Liver (tissue), 9 donors: ENCODE results near the gene NOL9. TPM values are rescaled to one million over a fixed set of nuclear protein-coding genes. Genes with fewer than 3 reads are reported as not detected.

ENCODE experiments used
- DNase-seq: peaks from one replicate; pipeline ENCODE4 v3.0.0-alpha.2; 2017; ENCODE audit warnings: low spot score
- H3K27ac ChIP-seq, 2 donors: one replicate each; pipeline ENCODE4 v1.7.0; 2013; ENCODE audit warnings: inconsistent platforms in 2 of 2, low read length in 2 of 2, control low read depth in 1 of 2, low read depth in 1 of 2, mild to moderate bottlenecking in 1 of 2
- H3K27me3 ChIP-seq, 4 donors: one replicate each; pipeline versions ENCODE4 v1.6.1 to v1.7.0; 2013; ENCODE audit warnings: low read length in 3 of 4, inconsistent platforms in 1 of 4, mild to moderate bottlenecking in 1 of 4, moderate library complexity in 1 of 4; ENCODE audit not compliant: control insufficient read depth in 4 of 4, insufficient read depth in 4 of 4
- H3K36me3 ChIP-seq, 4 donors: one replicate each; pipeline versions ENCODE4 v1.6.1 to v1.7.0; 2013; ENCODE audit warnings: low read length in 3 of 4, mild to moderate bottlenecking in 3 of 4, low read depth in 1 of 4, moderate library complexity in 1 of 4; ENCODE audit not compliant: control insufficient read depth in 4 of 4, insufficient read depth in 3 of 4
- H3K4me1 ChIP-seq, 4 donors: one replicate each; pipeline versions ENCODE4 v1.6.1 to v1.7.0; 2013; ENCODE audit warnings: low read length in 3 of 4, mild to moderate bottlenecking in 3 of 4, moderate library complexity in 1 of 4; ENCODE audit not compliant: control insufficient read depth in 4 of 4, insufficient read depth in 4 of 4
- H3K4me3 ChIP-seq, 3 donors: one replicate each; pipeline versions ENCODE4 v1.6.1 to v1.7.0; 2013; ENCODE audit warnings: low read length in 3 of 3, control low read depth in 1 of 3, low read depth in 1 of 3, mild to moderate bottlenecking in 1 of 3
- H3K9ac ChIP-seq, 2 donors: one replicate each; pipeline ENCODE4 v1.7.0; 2013; ENCODE audit warnings: low read length in 2 of 2, mild to moderate bottlenecking in 2 of 2, moderate library complexity in 2 of 2, control low read depth in 1 of 2, low read depth in 1 of 2
- H3K9me3 ChIP-seq, 4 donors: one replicate each; pipeline versions ENCODE4 v1.6.1 to v1.7.0; 2013; ENCODE audit warnings: low read length in 3 of 4; ENCODE audit not compliant: control insufficient read depth in 4 of 4
- CTCF ChIP-seq: fragments of 150-350 bp; IDR thresholded peaks from 2 replicates; pipeline ENCODE4 v1.5.1; 2017; ENCODE audit warnings: improper control_type of control experiment, low read depth, low read length; ENCODE audit not compliant: missing input control
- EGR1 ChIP-seq, 2 donors: IDR thresholded peaks; 2 replicates each; pipeline ENCODE4 v1.6.1; 2016 to 2018; ENCODE audit warnings: antibody characterized with exemption in 2 of 2, low read depth in 2 of 2
- FOXA1 ChIP-seq: IDR thresholded peaks from 2 replicates; pipeline ENCODE4 v1.6.1; 2016; ENCODE audit warnings: antibody characterized with exemption
- FOXA2 ChIP-seq: IDR thresholded peaks from 2 replicates; pipeline ENCODE4 v1.6.1; 2016; ENCODE audit warnings: antibody characterized with exemption
- GABPA ChIP-seq, 2 donors: IDR thresholded peaks in 1 of 2; conservative IDR thresholded peaks in 1 of 2; 2 replicates each; pipeline ENCODE4 v1.6.1; 2016; ENCODE audit warnings: antibody characterized with exemption in 2 of 2, mild to moderate bottlenecking in 1 of 2, moderate library complexity in 1 of 2
- HNF4A ChIP-seq, 2 donors: conservative IDR thresholded peaks; 2 replicates each; pipeline ENCODE4 v1.6.1; 2016; ENCODE audit warnings: antibody characterized with exemption in 2 of 2, mild to moderate bottlenecking in 2 of 2
- HNF4G ChIP-seq: IDR thresholded peaks from 2 replicates; pipeline ENCODE4 v1.6.1; 2016; ENCODE audit warnings: antibody characterized with exemption
- JUND ChIP-seq, 2 donors: IDR thresholded peaks; 2 replicates each; pipeline ENCODE4 v1.6.1; 2016; ENCODE audit warnings: antibody characterized with exemption in 2 of 2
- MAX ChIP-seq: IDR thresholded peaks from 2 replicates; pipeline ENCODE4 v1.6.1; 2016; ENCODE audit warnings: antibody characterized with exemption
- NR2F2 ChIP-seq: IDR thresholded peaks from 2 replicates; pipeline ENCODE4 v1.6.1; 2016; ENCODE audit warnings: antibody characterized with exemption
- RAD21 ChIP-seq, 2 donors: IDR thresholded peaks; 2 replicates each; pipeline ENCODE4 v1.6.1; 2016; ENCODE audit warnings: antibody characterized with exemption in 2 of 2, mild to moderate bottlenecking in 2 of 2
- RXRA ChIP-seq, 2 donors: IDR thresholded peaks; 2 replicates each; pipeline ENCODE4 v1.6.1; 2017 to 2018; ENCODE audit warnings: antibody characterized with exemption in 2 of 2, mild to moderate bottlenecking in 1 of 2
- SP1 ChIP-seq: IDR thresholded peaks from 2 replicates; pipeline ENCODE4 v1.6.1; 2018; ENCODE audit warnings: antibody characterized with exemption, mild to moderate bottlenecking
- TAF1 ChIP-seq: conservative IDR thresholded peaks from 2 replicates; pipeline ENCODE4 v1.6.1; 2016; ENCODE audit warnings: antibody characterized with exemption, mild to moderate bottlenecking
- YY1 ChIP-seq: IDR thresholded peaks from 2 replicates; pipeline ENCODE4 v1.6.1; 2016; ENCODE audit warnings: antibody characterized with exemption, mild to moderate bottlenecking
- WGBS: extraction: QIAGEN DNeasy Blood & Tissue Kit; methylation state at CpG from one replicate; pipeline ENCODE4 v1.1.7; 2013; 5-methylcytosine and 5-hydroxymethylcytosine counted together
- polyA plus RNA-seq, 2 donors: library from polyadenylated mRNA; stranded (reverse) in 1 of 2; unstranded in 1 of 2; fragments of 200-250 nt in 1 of 2; fragments of >200 nt in 1 of 2; fragmentation: Nextera tagmentation in 1 of 2; extraction: Ambion mirVana in 1 of 2; gene quantifications; one replicate each; pipeline versions ENCODE4 v1.2.1 to v1.2.3, GENCODE V29; 2013 to 2015
- total RNA-seq, 2 donors: library from RNA; depleted of rRNA; stranded (reverse); fragments of >200 nt; gene quantifications; one replicate each; pipeline ENCODE4 v1.2.3, GENCODE V29; 2014
- TF ChIP-seq, protein P1 (sequence below): IDR thresholded peaks from 2 replicates; pipeline ENCODE4 v1.6.1; 2016; ENCODE audit warnings: antibody characterized with exemption
- TF ChIP-seq, protein P2 (sequence below): IDR thresholded peaks from 2 replicates; pipeline ENCODE4 v1.6.1; 2016; ENCODE audit warnings: antibody characterized with exemption, mild to moderate bottlenecking
- TF ChIP-seq, protein P3 (sequence below): IDR thresholded peaks from 2 replicates; pipeline ENCODE4 v1.6.1; 2016; ENCODE audit warnings: antibody characterized with exemption
- donor health status: healthy.
- donor health status: healthy.
- donor health status: healthy.
- donor health status: healthy.
- donor health status: healthy.

Gene NOL9
- total and polyA plus RNA-seq, 4 donors, result 2.1 to 15.1 (median 9.4) TPM

- no peaks in the 10 kb centered on the region for H3K9me3 ChIP-seq
- no peak for DNase-seq
- TF ChIP-seq MAX (no peak), CTCF (no peak), HNF4G (no peak), SP1 (no peak), FOXA1 (no peak), NR2F2 (no peak), GABPA (IDR thresholded peaks at IDR 0.05 in 1 of 2, conservative IDR thresholded peaks at IDR 0.05 in 1 of 2) (no peak), JUND (IDR thresholded peaks at IDR 0.05) (no peak), RXRA (IDR thresholded peaks at IDR 0.05) (no peak), HNF4A (conservative IDR thresholded peaks at IDR 0.05) (no peak), FOXA2 (no peak), RAD21 (IDR thresholded peaks at IDR 0.05) (no peak), TAF1 (no peak), YY1 (no peak), EGR1 (IDR thresholded peaks at IDR 0.05; ENCODE audit: low read depth in 2 of 2) (no peak)
- TF ChIP-seq, protein P1, sequence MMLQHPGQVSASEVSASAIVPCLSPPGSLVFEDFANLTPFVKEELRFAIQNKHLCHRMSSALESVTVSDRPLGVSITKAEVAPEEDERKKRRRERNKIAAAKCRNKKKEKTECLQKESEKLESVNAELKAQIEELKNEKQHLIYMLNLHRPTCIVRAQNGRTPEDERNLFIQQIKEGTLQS, result no peak
- TF ChIP-seq, protein P2, sequence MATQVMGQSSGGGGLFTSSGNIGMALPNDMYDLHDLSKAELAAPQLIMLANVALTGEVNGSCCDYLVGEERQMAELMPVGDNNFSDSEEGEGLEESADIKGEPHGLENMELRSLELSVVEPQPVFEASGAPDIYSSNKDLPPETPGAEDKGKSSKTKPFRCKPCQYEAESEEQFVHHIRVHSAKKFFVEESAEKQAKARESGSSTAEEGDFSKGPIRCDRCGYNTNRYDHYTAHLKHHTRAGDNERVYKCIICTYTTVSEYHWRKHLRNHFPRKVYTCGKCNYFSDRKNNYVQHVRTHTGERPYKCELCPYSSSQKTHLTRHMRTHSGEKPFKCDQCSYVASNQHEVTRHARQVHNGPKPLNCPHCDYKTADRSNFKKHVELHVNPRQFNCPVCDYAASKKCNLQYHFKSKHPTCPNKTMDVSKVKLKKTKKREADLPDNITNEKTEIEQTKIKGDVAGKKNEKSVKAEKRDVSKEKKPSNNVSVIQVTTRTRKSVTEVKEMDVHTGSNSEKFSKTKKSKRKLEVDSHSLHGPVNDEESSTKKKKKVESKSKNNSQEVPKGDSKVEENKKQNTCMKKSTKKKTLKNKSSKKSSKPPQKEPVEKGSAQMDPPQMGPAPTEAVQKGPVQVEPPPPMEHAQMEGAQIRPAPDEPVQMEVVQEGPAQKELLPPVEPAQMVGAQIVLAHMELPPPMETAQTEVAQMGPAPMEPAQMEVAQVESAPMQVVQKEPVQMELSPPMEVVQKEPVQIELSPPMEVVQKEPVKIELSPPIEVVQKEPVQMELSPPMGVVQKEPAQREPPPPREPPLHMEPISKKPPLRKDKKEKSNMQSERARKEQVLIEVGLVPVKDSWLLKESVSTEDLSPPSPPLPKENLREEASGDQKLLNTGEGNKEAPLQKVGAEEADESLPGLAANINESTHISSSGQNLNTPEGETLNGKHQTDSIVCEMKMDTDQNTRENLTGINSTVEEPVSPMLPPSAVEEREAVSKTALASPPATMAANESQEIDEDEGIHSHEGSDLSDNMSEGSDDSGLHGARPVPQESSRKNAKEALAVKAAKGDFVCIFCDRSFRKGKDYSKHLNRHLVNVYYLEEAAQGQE, result no peak
- TF ChIP-seq, protein P3, sequence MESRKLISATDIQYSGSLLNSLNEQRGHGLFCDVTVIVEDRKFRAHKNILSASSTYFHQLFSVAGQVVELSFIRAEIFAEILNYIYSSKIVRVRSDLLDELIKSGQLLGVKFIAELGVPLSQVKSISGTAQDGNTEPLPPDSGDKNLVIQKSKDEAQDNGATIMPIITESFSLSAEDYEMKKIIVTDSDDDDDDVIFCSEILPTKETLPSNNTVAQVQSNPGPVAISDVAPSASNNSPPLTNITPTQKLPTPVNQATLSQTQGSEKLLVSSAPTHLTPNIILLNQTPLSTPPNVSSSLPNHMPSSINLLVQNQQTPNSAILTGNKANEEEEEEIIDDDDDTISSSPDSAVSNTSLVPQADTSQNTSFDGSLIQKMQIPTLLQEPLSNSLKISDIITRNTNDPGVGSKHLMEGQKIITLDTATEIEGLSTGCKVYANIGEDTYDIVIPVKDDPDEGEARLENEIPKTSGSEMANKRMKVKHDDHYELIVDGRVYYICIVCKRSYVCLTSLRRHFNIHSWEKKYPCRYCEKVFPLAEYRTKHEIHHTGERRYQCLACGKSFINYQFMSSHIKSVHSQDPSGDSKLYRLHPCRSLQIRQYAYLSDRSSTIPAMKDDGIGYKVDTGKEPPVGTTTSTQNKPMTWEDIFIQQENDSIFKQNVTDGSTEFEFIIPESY, result no peak
- peaks cover 3 to 42% (median 28%) of the 10 kb centered on the region in 4 donors for H3K4me1 ChIP-seq
- H3K4me3 ChIP-seq, result no peak overlapping the region
- no peak overlapping the region for H3K9ac ChIP-seq
- H3K36me3 ChIP-seq, result peaks cover 22 to 45% (median 34%) of the 10 kb centered on the region in 4 donors
- no peak overlapping the region for H3K27ac ChIP-seq
- H3K27me3 ChIP-seq, result no peaks in the 10 kb centered on the region
- 85% methylated on average over 15 of the region's 15 CpGs for WGBS
Measured at GRCh38 chr1:6596886-6597776, 42.8 kb upstream of the NOL9 start.
